Measurements from ENCODE around the gene BRICD5. TPM values are rescaled to one million over a fixed set of nuclear protein-coding genes. Genes with fewer than 3 reads are reported as not detected.
"Not testable (repeated sequence)": the region's sequence is repeated elsewhere in the genome, so short reads cannot be mapped to it uniquely, and the experiment has no call there.

BRICD5 gene
- total RNA-seq, 1 donor from 2014 or later, result 30.2 TPM

- H3K4me1 Mint-ChIP-seq (ENCODE audit: low read depth, unreplicated experiment), result no peaks in the 10 kb centered on the region
- H3K4me3 Mint-ChIP-seq (ENCODE audit: unreplicated experiment), result no peak overlapping the region
- H3K9me3 Mint-ChIP-seq (ENCODE audit: unreplicated experiment), result peaks cover 6% of the 10 kb centered on the region
- no peaks in the 10 kb centered on the region for H3K36me3 Mint-ChIP-seq (ENCODE audit: unreplicated experiment)
- TF ChIP-seq, protein P1, sequence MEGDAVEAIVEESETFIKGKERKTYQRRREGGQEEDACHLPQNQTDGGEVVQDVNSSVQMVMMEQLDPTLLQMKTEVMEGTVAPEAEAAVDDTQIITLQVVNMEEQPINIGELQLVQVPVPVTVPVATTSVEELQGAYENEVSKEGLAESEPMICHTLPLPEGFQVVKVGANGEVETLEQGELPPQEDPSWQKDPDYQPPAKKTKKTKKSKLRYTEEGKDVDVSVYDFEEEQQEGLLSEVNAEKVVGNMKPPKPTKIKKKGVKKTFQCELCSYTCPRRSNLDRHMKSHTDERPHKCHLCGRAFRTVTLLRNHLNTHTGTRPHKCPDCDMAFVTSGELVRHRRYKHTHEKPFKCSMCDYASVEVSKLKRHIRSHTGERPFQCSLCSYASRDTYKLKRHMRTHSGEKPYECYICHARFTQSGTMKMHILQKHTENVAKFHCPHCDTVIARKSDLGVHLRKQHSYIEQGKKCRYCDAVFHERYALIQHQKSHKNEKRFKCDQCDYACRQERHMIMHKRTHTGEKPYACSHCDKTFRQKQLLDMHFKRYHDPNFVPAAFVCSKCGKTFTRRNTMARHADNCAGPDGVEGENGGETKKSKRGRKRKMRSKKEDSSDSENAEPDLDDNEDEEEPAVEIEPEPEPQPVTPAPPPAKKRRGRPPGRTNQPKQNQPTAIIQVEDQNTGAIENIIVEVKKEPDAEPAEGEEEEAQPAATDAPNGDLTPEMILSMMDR (IDR thresholded peaks at IDR 0.05; ENCODE audit: partially characterized antibody, unreplicated experiment), result no peak
- DNase-seq, result no peak
- H3K27me3 Mint-ChIP-seq (ENCODE audit: unreplicated experiment), result no peaks in the 10 kb centered on the region
- H3K27ac Mint-ChIP-seq (ENCODE audit: unreplicated experiment), result no peak overlapping the region
Measured at GRCh38 chr16:2242598-2242997, 31.9 kb upstream of the BRICD5 start.

GRCh38 chr16:2240331-2240730 is 29.7 kb upstream of the BRICD5 start:
- not testable (repeated sequence) for H3K4me3 Mint-ChIP-seq (ENCODE audit: unreplicated experiment); H3K27me3 Mint-ChIP-seq (ENCODE audit: unreplicated experiment); DNase-seq; H3K4me1 Mint-ChIP-seq (ENCODE audit: low read depth, unreplicated experiment); H3K36me3 Mint-ChIP-seq (ENCODE audit: unreplicated experiment); H3K27ac Mint-ChIP-seq (ENCODE audit: unreplicated experiment); H3K9me3 Mint-ChIP-seq (ENCODE audit: unreplicated experiment)

DNA sequence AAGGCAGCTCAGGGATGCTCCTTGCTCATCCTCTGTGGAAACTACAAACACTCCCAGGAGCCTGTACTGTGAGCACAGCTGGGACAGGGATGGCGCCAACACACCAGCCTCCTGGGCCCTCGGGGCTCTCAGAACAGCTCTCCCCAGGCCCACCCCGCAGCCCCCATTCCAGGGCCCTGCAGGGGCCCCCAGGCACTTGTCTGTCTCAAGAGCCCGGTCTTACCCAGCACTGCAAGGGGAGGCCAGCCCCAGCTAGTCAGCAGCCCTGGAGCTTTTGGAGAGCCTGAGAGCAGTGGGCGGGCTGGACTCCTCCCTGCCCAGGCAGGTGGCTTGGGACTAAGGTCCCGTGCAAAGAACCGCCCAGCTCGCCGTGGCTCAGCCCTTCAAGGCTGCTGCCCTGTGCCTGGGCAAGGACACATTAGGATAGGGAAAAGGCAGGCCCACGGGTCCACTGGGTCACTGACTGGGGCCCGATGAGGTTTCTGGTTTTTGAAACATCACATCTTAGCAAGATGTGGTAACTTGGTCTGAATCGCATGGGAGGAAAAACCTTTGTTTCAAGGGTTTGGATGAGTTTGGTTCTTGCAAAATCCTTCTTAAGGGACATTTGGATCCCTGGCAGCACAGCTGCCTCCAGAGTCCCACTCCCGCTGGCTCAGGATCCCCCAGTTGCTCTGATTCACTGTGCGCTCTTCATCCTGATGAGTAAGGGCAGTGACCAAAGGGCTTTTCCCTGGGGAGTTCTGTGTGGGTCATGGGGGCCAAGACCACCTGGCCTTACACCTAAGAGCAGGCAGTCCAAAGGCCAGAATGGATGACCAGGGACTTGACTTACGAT is 28.4 kb upstream of the BRICD5 start:
- Mint-ChIP-seq H3K9me3 (ENCODE audit: unreplicated experiment) (peaks cover 6% of the 10 kb centered on the region), H3K27ac (ENCODE audit: unreplicated experiment) (no peak overlapping the region), H3K27me3 (ENCODE audit: unreplicated experiment) (peaks cover 4% of the 10 kb centered on the region), H3K4me3 (ENCODE audit: unreplicated experiment) (no peak overlapping the region), H3K4me1 (ENCODE audit: low read depth, unreplicated experiment) (no peaks in the 10 kb centered on the region), H3K36me3 (ENCODE audit: unreplicated experiment) (no peaks in the 10 kb centered on the region)
- DNase-seq, result no peak
- TF ChIP-seq, protein P1 (IDR thresholded peaks at IDR 0.05; ENCODE audit: partially characterized antibody, unreplicated experiment), result no peak

- Mint-ChIP-seq H3K4me1 (ENCODE audit: low read depth, unreplicated experiment) (no peaks in the 10 kb centered on the region), H3K36me3 (ENCODE audit: unreplicated experiment) (no peaks in the 10 kb centered on the region), H3K27me3 (ENCODE audit: unreplicated experiment) (peaks cover 4% of the 10 kb centered on the region), H3K27ac (ENCODE audit: unreplicated experiment) (no peak overlapping the region), H3K9me3 (ENCODE audit: unreplicated experiment) (peaks cover 9% of the 10 kb centered on the region), H3K4me3 (ENCODE audit: unreplicated experiment) (no peak overlapping the region)
- TF ChIP-seq, protein P1 (IDR thresholded peaks at IDR 0.05; ENCODE audit: partially characterized antibody, unreplicated experiment), result no peak
- DNase-seq, result no peak
Measured at GRCh38 chr16:2238150-2238837, 27.6 kb upstream of the BRICD5 start.

GRCh38 chr16:2237493-2238149 is 27.0 kb upstream of the BRICD5 start:
- Mint-ChIP-seq H3K9me3 (ENCODE audit: unreplicated experiment) (peaks cover 9% of the 10 kb centered on the region), H3K27ac (ENCODE audit: unreplicated experiment) (no peak overlapping the region), H3K4me1 (ENCODE audit: low read depth, unreplicated experiment) (no peaks in the 10 kb centered on the region), H3K27me3 (ENCODE audit: unreplicated experiment) (peaks cover 4% of the 10 kb centered on the region), H3K36me3 (ENCODE audit: unreplicated experiment) (no peaks in the 10 kb centered on the region), H3K4me3 (ENCODE audit: unreplicated experiment) (no peak overlapping the region)
- no peak for DNase-seq
- TF ChIP-seq, protein P1 (IDR thresholded peaks at IDR 0.05; ENCODE audit: partially characterized antibody, unreplicated experiment), result no peak

Measured in glutamatergic neuron (in vitro differentiated cells).